GM12874 (cell line): ENCODE measurements around the gene CCDC174.

ENCODE experiments used
- CTCF ChIP-seq: IDR thresholded peaks from 2 replicates; pipeline ENCODE4 v1.5.1; 2011; ENCODE audit warnings: low read depth, mild to moderate bottlenecking, control low read depth, low read length, moderate library complexity; ENCODE audit not compliant: insufficient read depth

CCDC174 gene

GRCh38 chr3:14608298-14608697 is 43.3 kb upstream of the CCDC174 start:
- no peak for TF ChIP-seq CTCF

GRCh38 chr3:14609506-14609905 is 42.1 kb upstream of the CCDC174 start:
- TF ChIP-seq CTCF: no peak

GRCh38 chr3:14609941-14610340 is 41.6 kb upstream of the CCDC174 start:
- TF ChIP-seq CTCF: no peak

GRCh38 chr3:14614189-14614588 is 37.4 kb upstream of the CCDC174 start:
- TF ChIP-seq CTCF: no peak

- TF ChIP-seq CTCF: no peak
Measured at GRCh38 chr3:14614862-14615261, 36.7 kb upstream of the CCDC174 start.

GRCh38 chr3:14616606-14617507 is 34.7 kb upstream of the CCDC174 start:
- TF ChIP-seq CTCF: no peak

GRCh38 chr3:14617508-14618023 is 34.0 kb upstream of the CCDC174 start:
- no peak for TF ChIP-seq CTCF
